Measurements from ENCODE around the gene ZNF780A.
A peak's percentile ranks its signal among the peaks of the same experiment; 100 is the strongest.

The ZNF780A gene

DNA sequence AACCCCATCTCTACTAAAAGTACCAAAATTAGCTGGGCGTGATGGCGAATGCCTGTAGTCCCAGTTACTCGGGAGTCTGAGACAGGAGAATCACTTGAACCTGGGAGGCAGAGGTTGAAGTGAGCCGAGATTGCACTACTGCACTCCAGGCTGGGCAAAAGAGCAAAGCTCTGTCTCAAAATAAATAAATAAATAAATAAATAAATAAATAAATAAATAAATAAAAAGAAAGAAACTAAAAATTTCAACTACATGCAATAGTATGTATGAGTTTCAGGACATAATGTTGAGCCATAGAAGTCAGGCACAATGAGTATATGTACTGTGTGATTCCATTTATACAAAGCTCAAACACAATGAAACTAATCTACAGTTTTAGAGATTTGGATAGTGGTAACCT, 12.9 kb upstream of the ZNF780A start (continued):
- TF ChIP-seq ZNF777 (tag by site-specific recombination; IDR thresholded peaks at IDR 0.05; ENCODE audit: borderline replicate concordance) (no peak), PRDM4 (tag by site-specific recombination; IDR thresholded peaks at IDR 0.05) (no peak), SP2 (tag by site-specific recombination; IDR thresholded peaks at IDR 0.05) (no peak), ZNF664 (tag by site-specific recombination; IDR thresholded peaks at IDR 0.05) (peak; percentile 96), ZNF211 (tag by site-specific recombination; IDR thresholded peaks at IDR 0.05; ENCODE audit: low read depth) (no peak), BCL6B (tag by site-specific recombination; IDR thresholded peaks at IDR 0.05) (no peak), WT1 (tag by site-specific recombination; IDR thresholded peaks at IDR 0.05) (peak; percentile 30; the same call in 1 of the 2 replicates), FEZF1 (tag by site-specific recombination; IDR thresholded peaks at IDR 0.05) (peak; percentile 23; the same call in 1 of the 2 replicates), ZNF248 (tag by site-specific recombination; IDR thresholded peaks at IDR 0.05) (no peak), ZNF121 (tag by site-specific recombination; IDR thresholded peaks at IDR 0.05) (0 out of 2 replicates have a peak, but pooled peaks have one; percentile 63), MZF1 (tag by site-specific recombination; IDR thresholded peaks at IDR 0.05; ENCODE audit: borderline replicate concordance) (peak; percentile 69; the same call in 1 of the 2 replicates), YY2 (tag by site-specific recombination; IDR thresholded peaks at IDR 0.05) (no peak), AEBP2 (tag by site-specific recombination; IDR thresholded peaks at IDR 0.05; ENCODE audit: borderline replicate concordance) (peak; percentile 100), ZNF747 (tag by site-specific recombination; IDR thresholded peaks at IDR 0.05) (no peak), ZNF354C (tag by site-specific recombination; IDR thresholded peaks at IDR 0.05; ENCODE audit: borderline replicate concordance, low read depth) (0 out of 2 replicates have a peak, but pooled peaks have one; percentile 16), ZNF202 (tag by site-specific recombination; IDR thresholded peaks at IDR 0.05; ENCODE audit: borderline replicate concordance) (peak; percentile 97; the same call in 1 of the 2 replicates), GLI4 (tag by site-specific recombination; IDR thresholded peaks at IDR 0.05) (no peak), ZNF677 (tag by site-specific recombination; IDR thresholded peaks at IDR 0.05) (no peak), ZNF10 (tag by site-specific recombination; IDR thresholded peaks at IDR 0.05) (no peak; the same call in 1 of the 2 replicates), ZNF514 (tag by site-specific recombination; IDR thresholded peaks at IDR 0.05) (peak; percentile 96; the same call in 1 of the 2 replicates), ZBTB21 (tag by site-specific recombination; IDR thresholded peaks at IDR 0.05) (peak; percentile 91), ATF2 (tag by site-specific recombination; IDR thresholded peaks at IDR 0.05; ENCODE audit: low read depth) (no peak)
- TF ChIP-seq, protein P1, sequence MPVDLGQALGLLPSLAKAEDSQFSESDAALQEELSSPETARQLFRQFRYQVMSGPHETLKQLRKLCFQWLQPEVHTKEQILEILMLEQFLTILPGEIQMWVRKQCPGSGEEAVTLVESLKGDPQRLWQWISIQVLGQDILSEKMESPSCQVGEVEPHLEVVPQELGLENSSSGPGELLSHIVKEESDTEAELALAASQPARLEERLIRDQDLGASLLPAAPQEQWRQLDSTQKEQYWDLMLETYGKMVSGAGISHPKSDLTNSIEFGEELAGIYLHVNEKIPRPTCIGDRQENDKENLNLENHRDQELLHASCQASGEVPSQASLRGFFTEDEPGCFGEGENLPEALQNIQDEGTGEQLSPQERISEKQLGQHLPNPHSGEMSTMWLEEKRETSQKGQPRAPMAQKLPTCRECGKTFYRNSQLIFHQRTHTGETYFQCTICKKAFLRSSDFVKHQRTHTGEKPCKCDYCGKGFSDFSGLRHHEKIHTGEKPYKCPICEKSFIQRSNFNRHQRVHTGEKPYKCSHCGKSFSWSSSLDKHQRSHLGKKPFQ (tag by site-specific recombination; IDR thresholded peaks at IDR 0.05), result 0 out of 2 replicates have a peak, but pooled peaks have one; percentile 17
- TF ChIP-seq, protein P2, sequence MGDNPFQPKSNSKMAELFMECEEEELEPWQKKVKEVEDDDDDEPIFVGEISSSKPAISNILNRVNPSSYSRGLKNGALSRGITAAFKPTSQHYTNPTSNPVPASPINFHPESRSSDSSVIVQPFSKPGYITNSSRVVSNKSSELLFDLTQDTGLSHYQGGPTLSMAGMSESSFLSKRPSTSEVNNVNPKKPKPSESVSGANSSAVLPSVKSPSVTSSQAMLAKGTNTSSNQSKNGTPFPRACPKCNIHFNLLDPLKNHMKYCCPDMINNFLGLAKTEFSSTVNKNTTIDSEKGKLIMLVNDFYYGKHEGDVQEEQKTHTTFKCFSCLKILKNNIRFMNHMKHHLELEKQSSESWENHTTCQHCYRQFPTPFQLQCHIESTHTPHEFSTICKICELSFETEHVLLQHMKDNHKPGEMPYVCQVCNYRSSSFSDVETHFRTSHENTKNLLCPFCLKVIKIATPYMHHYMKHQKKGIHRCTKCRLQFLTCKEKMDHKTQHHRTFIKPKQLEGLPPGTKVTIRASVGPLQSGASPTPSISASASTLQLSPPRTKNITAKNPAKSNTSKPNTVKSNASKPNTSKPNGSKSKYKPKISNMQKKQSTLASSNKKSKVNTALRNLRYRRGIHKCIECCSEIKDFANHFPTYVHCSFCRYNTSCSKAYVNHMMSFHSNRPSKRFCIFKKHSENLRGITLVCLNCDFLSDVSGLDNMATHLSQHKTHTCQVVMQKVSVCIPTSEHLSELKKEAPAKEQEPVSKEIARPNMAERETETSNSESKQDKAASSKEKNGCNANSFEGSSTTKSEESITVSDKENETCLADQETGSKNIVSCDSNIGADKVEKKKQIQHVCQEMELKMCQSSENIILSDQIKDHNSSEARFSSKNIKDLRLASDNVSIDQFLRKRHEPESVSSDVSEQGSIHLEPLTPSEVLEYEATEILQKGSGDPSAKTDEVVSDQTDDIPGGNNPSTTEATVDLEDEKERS (tag by site-specific recombination; IDR thresholded peaks at IDR 0.05), result no peak
- TF ChIP-seq, protein P3, sequence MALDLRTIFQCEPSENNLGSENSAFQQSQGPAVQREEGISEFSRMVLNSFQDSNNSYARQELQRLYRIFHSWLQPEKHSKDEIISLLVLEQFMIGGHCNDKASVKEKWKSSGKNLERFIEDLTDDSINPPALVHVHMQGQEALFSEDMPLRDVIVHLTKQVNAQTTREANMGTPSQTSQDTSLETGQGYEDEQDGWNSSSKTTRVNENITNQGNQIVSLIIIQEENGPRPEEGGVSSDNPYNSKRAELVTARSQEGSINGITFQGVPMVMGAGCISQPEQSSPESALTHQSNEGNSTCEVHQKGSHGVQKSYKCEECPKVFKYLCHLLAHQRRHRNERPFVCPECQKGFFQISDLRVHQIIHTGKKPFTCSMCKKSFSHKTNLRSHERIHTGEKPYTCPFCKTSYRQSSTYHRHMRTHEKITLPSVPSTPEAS (tag by site-specific recombination; IDR thresholded peaks at IDR 0.05), result no peak
- TF ChIP-seq, protein P4, sequence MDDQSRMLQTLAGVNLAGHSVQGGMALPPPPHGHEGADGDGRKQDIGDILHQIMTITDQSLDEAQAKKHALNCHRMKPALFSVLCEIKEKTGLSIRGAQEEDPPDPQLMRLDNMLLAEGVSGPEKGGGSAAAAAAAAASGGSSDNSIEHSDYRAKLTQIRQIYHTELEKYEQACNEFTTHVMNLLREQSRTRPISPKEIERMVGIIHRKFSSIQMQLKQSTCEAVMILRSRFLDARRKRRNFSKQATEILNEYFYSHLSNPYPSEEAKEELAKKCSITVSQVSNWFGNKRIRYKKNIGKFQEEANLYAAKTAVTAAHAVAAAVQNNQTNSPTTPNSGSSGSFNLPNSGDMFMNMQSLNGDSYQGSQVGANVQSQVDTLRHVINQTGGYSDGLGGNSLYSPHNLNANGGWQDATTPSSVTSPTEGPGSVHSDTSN (CRISPR knock-in tag; IDR thresholded peaks at IDR 0.05), result no peak

Data from HEK293 (cell line).